Ureter (tissue), 1 donor: ENCODE measurements around the gene CACNG4. TPM values are rescaled to one million over a fixed set of nuclear protein-coding genes. Genes with fewer than 3 reads are reported as not detected.
"Not testable (repeated sequence)": the region's sequence is repeated elsewhere in the genome, so short reads cannot be mapped to it uniquely, and the experiment has no call there.

Experiments
- DNase-seq: peaks from one replicate; pipeline ENCODE4 v3.0.0-alpha.2; 2020; ENCODE audit warnings: low spot score
- total RNA-seq: library from RNA; stranded (reverse); gene quantifications from one replicate; pipeline ENCODE4 v1.2.4, GENCODE V29; 2023
- donor health status: DM: yes; HTN: yes; CAD: no.

The CACNG4 gene
- total RNA-seq, 1 donor from 2014 or later = 0.57 TPM

DNA sequence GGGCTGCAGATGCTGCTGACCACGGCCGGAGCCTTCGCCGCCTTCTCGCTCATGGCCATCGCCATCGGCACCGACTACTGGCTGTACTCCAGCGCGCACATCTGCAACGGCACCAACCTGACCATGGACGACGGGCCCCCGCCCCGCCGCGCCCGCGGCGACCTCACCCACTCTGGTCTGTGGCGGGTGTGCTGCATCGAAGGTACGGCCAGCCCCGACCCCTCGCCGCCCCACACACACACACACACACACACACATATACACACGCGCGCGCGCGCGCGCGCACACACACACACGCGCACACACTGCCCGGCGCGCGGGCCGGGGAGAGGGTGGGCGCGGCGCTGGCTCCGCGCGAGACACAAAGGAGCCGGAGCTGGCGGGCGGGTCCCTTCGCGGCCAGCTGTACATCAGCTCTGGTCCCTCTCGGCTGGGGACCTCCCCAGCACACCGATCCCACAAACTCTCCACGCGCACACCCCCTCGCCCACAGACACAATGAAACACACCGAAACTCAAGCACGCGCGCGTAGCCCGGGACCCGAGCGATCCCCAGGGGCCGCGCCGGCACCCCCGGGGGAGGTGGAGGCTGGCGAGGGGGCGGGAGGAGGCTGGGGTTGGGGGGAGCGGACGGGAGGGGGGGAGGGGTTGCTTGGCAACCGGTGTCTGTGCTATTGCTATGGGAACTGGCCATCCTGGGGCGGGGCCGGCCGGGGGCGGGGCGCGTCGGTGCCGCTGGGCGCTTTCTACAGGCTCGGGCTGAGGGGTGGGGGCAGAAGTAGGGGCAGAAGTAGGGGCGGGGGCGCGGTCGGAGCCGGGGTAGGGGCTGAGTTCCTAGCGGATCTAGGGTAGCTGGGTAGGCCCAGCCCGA, 658 bp downstream of the CACNG4 start:
- no peak for DNase-seq

DNA sequence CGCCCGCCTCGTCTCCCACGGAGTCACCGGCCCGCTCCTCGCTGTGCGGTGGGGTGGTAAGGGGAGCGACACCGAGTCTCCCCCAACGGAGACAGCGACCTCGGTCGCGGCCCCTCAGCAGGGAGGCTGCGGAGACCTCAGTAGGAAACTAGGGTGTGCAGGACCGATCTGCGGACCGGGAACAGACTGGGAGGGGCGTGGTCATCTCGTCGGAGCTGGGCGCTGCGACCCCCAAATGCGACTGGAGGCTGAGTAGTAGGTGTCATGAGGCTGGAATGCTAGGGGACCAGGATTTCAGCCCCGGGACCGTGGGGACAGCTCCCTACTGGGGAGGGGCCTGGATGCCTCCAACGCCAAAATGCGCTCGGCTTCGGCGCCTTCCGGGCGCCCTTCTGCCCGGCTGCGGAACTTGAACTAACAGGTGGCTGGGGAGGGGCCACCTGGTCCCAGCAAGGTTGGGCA, 1.3 kb downstream of the CACNG4 start:
- no peak for DNase-seq

DNA sequence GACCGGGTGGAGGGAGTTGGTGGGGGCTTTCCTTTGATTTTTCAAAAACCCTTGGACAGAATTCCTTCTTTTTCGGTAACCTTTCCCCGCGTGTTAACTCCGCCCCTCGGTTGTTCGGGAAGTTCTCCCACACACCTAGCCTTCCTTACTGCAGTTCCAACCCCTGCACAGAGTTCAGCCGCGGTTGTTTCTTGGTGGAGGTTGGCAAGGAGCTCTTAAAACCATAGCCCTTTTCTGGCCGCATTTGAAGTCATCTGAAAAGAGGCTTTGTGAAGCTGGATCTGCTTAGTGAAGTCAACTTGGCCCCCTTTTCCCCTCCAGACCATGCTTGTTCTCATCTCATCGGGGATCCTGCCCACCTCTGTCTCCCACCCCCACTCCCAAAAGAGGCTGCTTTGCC, 1.8 kb downstream of the CACNG4 start:
- DNase-seq = no peak

- DNase-seq = no peak
These were observed 2.4 kb downstream of the CACNG4 start for GRCh38 chr17:66966704-66967418.

GRCh38 chr17:66967837-66968543, 3.5 kb downstream of the CACNG4 start:
- no peak for DNase-seq

DNA sequence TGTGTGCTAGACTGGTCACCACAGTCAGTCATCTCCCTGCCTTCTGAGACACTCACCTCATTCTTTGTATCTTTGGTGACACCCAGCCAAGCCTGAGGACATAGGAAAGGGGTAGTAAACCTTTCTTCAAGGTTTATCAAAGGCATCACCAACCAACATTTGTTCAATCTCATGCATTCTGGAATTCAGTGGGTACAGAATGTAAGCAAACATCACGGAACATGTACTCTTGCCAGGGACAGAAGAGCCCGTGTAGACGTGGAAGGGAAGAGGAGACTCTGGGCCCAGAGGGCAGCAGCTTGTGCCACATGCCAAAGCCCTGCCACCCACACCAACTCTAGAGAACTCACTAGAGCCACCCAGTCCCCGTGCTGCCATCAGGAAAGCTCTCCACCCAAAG, 4.4 kb downstream of the CACNG4 start:
- DNase-seq = no peak

DNA sequence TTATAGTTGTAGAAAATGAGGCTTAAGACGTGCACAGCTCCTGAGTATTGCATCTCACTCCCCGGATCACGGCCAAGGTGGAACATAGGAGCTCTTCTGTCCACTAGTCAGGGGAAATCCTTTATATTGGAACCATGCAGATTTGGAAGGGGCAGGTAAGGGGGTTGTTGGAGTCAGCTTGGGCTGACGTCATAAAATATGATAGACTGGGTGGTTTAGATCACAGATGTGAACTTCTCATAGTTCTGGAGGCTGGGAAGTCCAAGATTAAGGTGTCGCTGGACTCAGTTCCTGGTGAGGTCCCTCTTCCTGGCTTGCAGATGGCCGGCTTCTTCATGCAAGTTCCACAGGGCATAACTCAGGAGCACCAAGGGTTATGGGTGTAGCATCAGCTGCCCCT, 5.6 kb downstream of the CACNG4 start:
- no peak for DNase-seq

DNA sequence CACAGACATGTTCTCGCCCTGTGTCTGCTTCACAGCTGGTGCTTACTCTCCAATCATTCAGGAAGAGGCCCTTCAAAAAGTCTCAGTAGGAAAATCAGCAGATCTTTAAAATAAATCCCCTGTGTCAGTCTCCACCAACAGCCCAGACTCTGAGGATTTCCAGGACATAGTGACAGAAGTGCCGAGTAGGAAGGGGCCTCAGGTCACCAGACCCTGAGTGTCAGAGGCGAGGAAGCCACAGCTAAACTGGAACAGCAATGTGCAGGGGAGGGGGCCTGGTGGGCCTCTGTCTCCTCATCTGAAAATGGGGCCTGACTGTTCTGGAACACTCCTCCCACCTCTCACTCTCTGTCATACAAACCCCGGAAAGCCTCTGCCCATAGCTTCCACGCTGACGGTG, 6.3 kb downstream of the CACNG4 start:
- DNase-seq = no peak

DNA sequence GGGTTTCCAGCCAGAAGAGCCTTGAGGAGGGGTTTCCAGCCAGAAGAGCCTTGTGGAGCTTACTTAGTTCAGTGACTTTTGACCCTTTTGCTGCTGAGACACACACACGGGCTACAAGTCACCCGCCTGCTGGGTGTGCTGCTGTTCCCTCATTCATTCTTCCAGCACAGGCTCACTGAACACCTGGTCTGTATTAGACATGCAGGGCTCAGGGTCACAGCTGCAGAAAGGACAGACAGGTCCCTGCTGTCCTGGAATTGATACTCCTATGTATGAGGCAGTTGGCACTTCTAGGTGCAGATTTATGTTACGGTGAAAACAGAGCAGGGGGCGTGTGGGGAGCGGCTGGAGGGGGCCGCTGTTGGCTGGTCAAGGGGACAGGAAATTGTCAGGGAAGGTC, 6.8 kb downstream of the CACNG4 start:
- DNase-seq = no peak

DNA sequence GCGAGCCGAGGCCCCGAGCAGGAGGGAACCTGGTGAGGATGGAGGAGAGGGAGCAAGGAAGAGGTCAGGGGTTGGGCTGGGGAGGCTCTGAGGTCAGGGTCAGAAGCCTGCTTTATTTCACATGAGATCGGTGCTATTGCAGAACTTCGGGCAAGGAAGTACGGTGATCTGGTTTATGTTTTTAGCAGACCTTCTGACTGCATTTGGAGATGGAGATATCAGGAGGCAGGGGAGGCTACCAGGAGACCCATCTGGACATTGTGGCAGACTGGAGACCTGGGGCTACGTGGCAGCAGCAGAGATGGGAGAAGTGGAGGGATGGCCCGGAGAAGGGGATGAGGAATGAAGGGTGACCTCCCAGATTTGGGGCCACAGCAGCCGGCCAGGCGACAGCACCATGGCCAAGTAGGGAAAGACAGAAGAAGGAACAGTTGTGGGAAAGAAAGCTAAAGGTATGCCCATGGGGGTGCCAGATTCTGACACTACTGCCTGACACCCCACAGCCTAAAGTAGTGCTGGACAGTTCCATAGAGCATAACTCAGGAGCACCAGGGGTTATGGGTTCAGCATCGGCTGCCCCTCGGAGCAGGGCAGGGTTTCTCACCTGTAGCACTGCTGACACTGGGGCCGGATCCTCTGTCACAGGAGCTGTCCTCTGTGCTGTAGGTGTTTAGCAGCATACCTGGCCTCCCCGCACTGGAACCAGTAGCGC, 7.4 kb downstream of the CACNG4 start:
- DNase-seq = no peak

GRCh38 chr17:66972442-66972830, 7.9 kb downstream of the CACNG4 start:
- not testable (repeated sequence) for DNase-seq

DNA sequence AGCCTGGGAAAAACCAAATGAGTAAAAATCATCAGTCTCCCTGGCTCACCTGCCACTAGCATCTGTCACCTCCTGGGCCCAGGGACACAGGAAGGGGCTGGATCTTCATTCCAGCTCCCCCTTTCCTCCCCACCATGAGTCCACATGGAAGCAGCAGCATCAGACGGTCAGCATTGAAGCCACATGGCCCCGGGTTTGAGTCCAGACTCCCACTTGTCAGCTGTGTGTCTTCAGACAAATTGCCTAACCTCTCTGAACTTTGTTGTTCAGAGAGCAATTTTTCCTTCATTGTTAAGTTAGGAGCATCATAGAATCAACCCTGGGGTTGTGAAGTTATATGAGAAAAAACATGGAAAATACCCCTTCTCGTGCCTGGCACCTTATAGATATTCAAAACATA, 10.7 kb downstream of the CACNG4 start:
- no peak for DNase-seq

DNA sequence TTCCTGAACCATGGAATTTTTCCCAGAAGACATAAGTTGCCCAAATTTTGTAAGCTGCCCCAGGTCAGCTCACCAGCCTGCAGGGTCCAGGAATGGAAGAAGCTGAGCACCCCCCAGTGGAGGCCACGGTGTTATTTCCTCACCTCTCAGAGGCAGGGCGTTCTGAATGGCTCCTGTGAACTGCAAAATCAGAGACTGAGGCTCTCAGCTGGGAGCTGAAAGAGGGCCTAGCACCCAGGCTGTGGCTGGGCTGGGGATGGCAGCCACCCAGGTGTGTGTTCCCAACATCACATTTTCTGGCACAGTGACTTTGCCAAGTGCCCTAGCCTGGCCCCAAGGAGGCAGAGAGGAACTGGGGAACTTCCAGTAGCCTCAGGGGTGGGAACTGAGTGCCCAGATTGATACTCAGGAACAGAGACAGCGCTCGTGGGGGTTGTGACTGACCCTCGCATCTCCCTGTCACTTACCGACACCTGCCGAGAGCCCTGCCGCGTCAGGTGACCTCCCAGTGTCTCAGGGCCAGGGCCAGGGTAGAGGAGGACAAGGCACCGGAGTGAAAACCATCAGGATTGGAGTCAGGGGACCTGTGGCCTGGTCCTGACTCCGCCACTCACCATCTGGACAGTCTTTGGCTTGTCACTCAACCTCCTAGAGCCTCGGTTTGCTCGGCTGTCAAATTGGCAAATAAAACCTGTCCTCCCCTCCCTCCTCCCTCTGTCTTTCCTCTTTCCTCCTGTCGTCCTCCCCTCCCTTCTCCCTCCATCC, 11.3 kb downstream of the CACNG4 start:
- no peak for DNase-seq

GRCh38 chr17:66976379-66976663, 11.8 kb downstream of the CACNG4 start:
- DNase-seq = no peak

DNA sequence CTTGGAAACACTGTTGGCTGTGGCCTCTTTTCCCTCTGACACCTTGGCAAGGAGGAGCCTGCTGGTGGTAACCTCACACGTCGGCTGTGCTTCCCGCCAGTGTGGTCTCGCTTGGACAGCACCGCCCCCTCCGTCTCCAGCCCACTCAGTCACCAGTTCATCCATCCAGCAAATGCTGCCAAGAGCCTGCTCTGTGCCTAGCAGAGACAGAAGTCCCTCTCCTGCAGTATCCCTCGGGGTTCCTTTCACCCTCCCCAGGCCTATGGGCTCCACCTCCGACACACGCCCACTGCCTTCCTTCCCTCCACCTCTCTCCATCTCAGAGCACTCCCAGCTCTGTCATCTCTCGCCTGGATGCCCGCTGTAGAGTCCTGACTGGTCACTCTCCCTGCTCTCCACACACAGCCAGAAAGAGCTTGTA, 12.3 kb downstream of the CACNG4 start:
- DNase-seq = no peak

- DNase-seq = no peak
These were observed 14.1 kb downstream of the CACNG4 start for GRCh38 chr17:66978514-66979061.

DNA sequence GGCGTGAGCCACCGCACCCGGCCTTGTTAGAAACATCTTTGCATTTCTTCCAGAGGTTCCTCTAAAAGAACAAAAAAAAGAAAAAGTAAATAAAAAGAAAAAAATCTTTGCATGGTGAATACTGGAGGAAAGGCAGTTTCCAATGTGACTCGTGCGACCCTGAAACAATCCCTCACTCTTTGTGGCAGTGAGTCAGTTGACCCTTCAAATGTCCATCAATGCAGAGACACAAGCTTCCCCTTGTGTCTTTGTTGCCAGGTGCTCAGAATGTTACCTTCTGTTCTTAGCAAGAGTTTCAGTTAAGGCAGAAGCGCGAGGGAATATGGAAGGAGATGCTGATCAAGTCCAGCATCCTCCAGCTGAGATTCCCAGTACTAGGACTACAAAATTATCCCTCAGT, 16.4 kb downstream of the CACNG4 start:
- no peak for DNase-seq

GRCh38 chr17:66981983-66982508, 17.5 kb downstream of the CACNG4 start:
- no peak for DNase-seq

DNA sequence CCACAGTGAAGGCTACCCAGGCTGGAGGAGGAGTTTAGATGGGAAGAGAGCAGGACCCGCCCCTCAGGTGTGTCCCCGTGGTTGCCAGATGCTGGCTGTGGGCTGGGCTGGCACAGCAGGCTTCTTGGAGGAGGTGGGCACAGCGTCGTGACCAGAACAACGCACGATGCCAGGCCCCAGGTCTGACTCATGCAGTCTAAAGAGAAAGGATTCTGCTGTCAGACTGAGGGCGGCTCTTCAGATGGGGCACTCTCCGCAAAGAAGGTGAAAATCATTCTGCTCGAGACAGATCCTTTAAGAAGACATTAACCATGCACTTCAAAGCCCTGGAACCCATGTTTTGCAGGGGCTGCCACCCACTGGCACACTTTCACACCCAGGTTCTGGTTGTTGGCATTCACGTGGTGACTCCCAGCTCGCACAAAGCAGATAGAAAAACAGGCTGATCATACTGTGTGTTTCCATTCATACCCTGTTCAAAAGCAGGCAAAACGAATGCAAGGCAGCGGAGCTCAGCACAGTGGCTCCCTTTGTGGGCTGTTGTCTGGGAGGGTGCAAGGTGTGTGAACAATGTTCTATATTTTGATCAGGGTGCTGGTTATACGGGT, 19.0 kb downstream of the CACNG4 start:
- DNase-seq = no peak

GRCh38 chr17:66984730-66985129, 20.2 kb downstream of the CACNG4 start:
- DNase-seq = no peak
